B cell (primary cell): ENCODE results near the gene THBS2.

Experiments
- EZH2 ChIP-seq: IDR thresholded peaks from 2 replicates; pipeline ENCODE4 v1.6.1; 2012; ENCODE audit warnings: borderline replicate concordance, low read depth, mild to moderate bottlenecking, moderate library complexity, low read length; ENCODE audit not compliant: insufficient read depth, poor library complexity, severe bottlenecking
- TF ChIP-seq, protein P1 (sequence below): fragments of 200-600 bp; IDR thresholded peaks from one replicate; pipeline ENCODE4 v1.8.0; 2022; ENCODE audit warnings: antibody characterized with exemption, mild to moderate bottlenecking

DNA sequence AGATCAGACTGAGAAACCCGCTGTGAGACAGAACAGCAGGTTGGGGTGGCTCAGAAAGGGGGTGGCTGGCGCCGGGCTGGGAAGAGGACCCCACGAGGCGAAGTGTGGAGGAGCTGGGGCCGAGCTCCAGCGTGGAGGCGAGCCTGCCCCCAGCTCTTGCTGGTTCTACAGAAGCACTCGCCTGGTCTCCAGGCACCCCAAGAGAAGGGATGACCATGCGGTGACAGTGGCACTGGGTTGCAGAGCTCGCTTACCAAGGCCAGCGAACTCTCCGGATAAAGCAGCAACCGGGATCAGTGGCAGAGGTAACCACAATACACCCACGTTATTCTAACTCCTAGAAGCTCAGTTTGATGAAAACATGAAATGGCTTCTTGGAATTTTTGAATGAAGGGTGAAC is 26.5 kb downstream of the THBS2 start:
- TF ChIP-seq, protein P1, sequence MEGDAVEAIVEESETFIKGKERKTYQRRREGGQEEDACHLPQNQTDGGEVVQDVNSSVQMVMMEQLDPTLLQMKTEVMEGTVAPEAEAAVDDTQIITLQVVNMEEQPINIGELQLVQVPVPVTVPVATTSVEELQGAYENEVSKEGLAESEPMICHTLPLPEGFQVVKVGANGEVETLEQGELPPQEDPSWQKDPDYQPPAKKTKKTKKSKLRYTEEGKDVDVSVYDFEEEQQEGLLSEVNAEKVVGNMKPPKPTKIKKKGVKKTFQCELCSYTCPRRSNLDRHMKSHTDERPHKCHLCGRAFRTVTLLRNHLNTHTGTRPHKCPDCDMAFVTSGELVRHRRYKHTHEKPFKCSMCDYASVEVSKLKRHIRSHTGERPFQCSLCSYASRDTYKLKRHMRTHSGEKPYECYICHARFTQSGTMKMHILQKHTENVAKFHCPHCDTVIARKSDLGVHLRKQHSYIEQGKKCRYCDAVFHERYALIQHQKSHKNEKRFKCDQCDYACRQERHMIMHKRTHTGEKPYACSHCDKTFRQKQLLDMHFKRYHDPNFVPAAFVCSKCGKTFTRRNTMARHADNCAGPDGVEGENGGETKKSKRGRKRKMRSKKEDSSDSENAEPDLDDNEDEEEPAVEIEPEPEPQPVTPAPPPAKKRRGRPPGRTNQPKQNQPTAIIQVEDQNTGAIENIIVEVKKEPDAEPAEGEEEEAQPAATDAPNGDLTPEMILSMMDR, result no peak
- no peak for TF ChIP-seq EZH2
